Panc1 (cell line): ENCODE measurements around the gene TAS2R38. TPM values are rescaled to one million over a fixed set of nuclear protein-coding genes. Genes with fewer than 3 reads are reported as not detected.

Source experiments
- ATAC-seq: fragments of 200-7000 bp; cut with Tn5 transposase; 2 replicates; pipeline ENCODE4 v1.9.1; 2020; ENCODE audit warnings: mild to moderate bottlenecking, moderate library complexity
- Bru-seq: library from RNA; stranded (reverse); fragments of 400-500 nt; gene quantifications from one replicate; lab custom pipeline; 2021; lab: Mats Ljungman, UMichigan
- BruChase-seq, 2 experiments: library from RNA; stranded (reverse); fragments of 400-500 nt; gene quantifications; one replicate each; lab custom pipeline; 2021; lab: Mats Ljungman, UMichigan
- BruUV-seq: library from RNA; stranded (reverse); fragments of 400-500 nt; replicated peaks from 2 replicates; lab custom pipeline; 2021; lab: Mats Ljungman, UMichigan
- CTCF ChIA-PET: fragments of 300-600 bp; sonication (Branson Sonifier 250); formaldehyde crosslinking; loops from one replicate; lab custom pipeline; 2022; ENCODE audit warnings: antibody characterized with exemption; lab: Charles Lee
- POLR2A ChIA-PET: fragments of 300-600 bp; sonication (Branson Sonifier 250); formaldehyde crosslinking; loops from one replicate; lab custom pipeline; 2022; ENCODE audit warnings: antibody characterized with exemption; lab: Charles Lee
- DNase-seq: peaks from one replicate; pipeline ENCODE4 v3.0.0-alpha.2; 2010; ENCODE audit warnings: low read depth, low spot score
- H3K27ac ChIP-seq: 2 replicates; pipeline ENCODE4 v1.5.1; 2011; ENCODE audit warnings: mild to moderate bottlenecking, low read length, inconsistent platforms
- H3K27me3 ChIP-seq: fragments of 200-500 bp; sonication (Bioruptor generic); 2 replicates; pipeline ENCODE4 v1.6.0; 2014; ENCODE audit warnings: low read length, inconsistent platforms; ENCODE audit not compliant: control insufficient read depth, insufficient read depth
- H3K36me3 ChIP-seq: fragments of 200-500 bp; sonication (Bioruptor generic); 2 replicates; pipeline ENCODE4 v1.5.1; 2014; ENCODE audit warnings: inconsistent platforms, mild to moderate bottlenecking, low read length, moderate library complexity; ENCODE audit not compliant: control insufficient read depth, insufficient read depth
- H3K4me1 ChIP-seq: 2 replicates; pipeline ENCODE4 v1.5.1; 2011; ENCODE audit warnings: inconsistent platforms, mild to moderate bottlenecking, low read length, moderate library complexity; ENCODE audit not compliant: control insufficient read depth, insufficient read depth
- H3K4me3 ChIP-seq, 2 experiments: 2 replicates each; pipeline ENCODE4 v1.5.1; 2011 to 2012; ENCODE audit warnings: low read depth in 2 of 2, low read length in 2 of 2, mild to moderate bottlenecking in 2 of 2, inconsistent platforms in 1 of 2, moderate library complexity in 1 of 2
- H3K9me3 ChIP-seq: fragments of 200-500 bp; sonication (Bioruptor generic); 2 replicates; pipeline ENCODE4 v1.5.1; 2014; ENCODE audit warnings: low read depth, mild to moderate bottlenecking, inconsistent platforms, low read length, moderate library complexity; ENCODE audit not compliant: control insufficient read depth, insufficient read depth
- CTCF ChIP-seq: fragments of 450-650 bp; IDR thresholded peaks from 2 replicates; pipeline ENCODE4 v1.5.1; 2017; ENCODE audit warnings: mild to moderate bottlenecking
- POLR2AphosphoS5 ChIP-seq: IDR thresholded peaks from 2 replicates; pipeline ENCODE4 v1.6.1; 2012; ENCODE audit warnings: mild to moderate bottlenecking, low read depth, low read length, moderate library complexity
- REST ChIP-seq, 2 experiments: IDR thresholded peaks; 2 replicates each; pipeline ENCODE4 v1.6.1; 2011 to 2012; ENCODE audit warnings: low read depth in 2 of 2, control low read depth in 1 of 2, low read length in 1 of 2, mild to moderate bottlenecking in 1 of 2, moderate library complexity in 1 of 2; ENCODE audit not compliant: insufficient read depth in 1 of 2
- SIN3A ChIP-seq: IDR thresholded peaks from 2 replicates; pipeline ENCODE4 v1.6.1; 2012; ENCODE audit warnings: low read depth, mild to moderate bottlenecking, low read length, moderate library complexity, borderline replicate concordance; ENCODE audit not compliant: insufficient read depth
- TCF7L2 ChIP-seq: IDR thresholded peaks from 2 replicates; pipeline ENCODE4 v1.6.1; 2011; ENCODE audit warnings: mild to moderate bottlenecking, low read depth, low read length, inconsistent platforms
- in situ Hi-C: cut with HindIII; loops from 2 replicates; pipeline ENCODE4 v1.10.0; 2016; ENCODE audit warnings: low sequenced_read_pairs, low pct_unique_long_range_greater_than_20kb
- intact Hi-C: fragments of 100-400 bp; cut with micrococcal nuclease; formaldehyde crosslinking; loops from one replicate; pipeline ENCODE4 v1.10.0; 2022; ENCODE audit not compliant: unreplicated experiment
- long read RNA-seq: library from polyadenylated mRNA; unstranded; transcript quantifications from one replicate; pipeline ENCODE4 v2.0.0, GENCODE V29; 2021; ENCODE audit not compliant: unreplicated experiment
- polyA plus RNA-seq: library from polyadenylated mRNA; unstranded; fragments of >200 nt; gene quantifications from one replicate; pipeline ENCODE4 v1.2.1, GENCODE V29; 2012; ENCODE audit warnings: missing spikeins; ENCODE audit not compliant: insufficient read length
- total RNA-seq: library from RNA; stranded (reverse); gene quantifications from one replicate; pipeline ENCODE4 v1.2.1, GENCODE V29; 2021; ENCODE audit not compliant: unreplicated experiment

TAS2R38 gene
- not detected for total RNA-seq
- not detected for polyA plus RNA-seq
- Bru-seq, nascent RNA: not detected
- BruChase-seq, experiment 1, labeled RNA remaining after a 2-hour chase: not detected
- BruChase-seq, experiment 2, labeled RNA remaining after a 6-hour chase: not detected
- long read RNA-seq: 0 reads

DNA sequence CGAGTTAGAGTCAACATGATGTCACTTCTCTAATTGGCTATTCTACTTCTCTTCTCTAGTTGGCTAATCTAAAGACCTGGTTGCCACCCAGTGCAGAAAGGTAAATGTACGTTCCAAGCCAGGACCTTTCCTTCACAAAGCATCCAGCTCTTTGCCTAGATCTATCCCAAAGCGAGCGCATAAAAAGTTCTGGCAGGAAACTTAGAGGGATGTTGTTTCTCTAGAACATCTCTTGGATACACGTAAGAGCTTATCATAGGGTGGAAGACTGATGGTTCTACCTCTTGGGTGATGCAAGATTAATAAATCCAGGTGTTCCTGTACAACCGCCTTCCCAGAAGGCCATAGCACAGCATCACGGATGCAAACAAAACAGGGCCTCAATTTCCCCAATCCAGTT lies at the start of gene TAS2R38:
Gene TAS2R38, minus strand, starts transcription at position 101 of the 400 bp plus-strand sequence. Its CDS starts 84 bp downstream, at position 17.
- ATAC-seq (no peak), DNase-seq (no peak)
- ChIA-PET POLR2A (no interaction called here), CTCF (no interaction called here)
- Histone ChIP-seq H3K27ac (no peak within 1 kb of the TSS), H3K4me3 (no peak within 1 kb of the TSS), H3K36me3 (no peaks in the 10 kb centered on the region), H3K27me3 (no peaks in the 10 kb centered on the region), H3K9me3 (no peaks in the 10 kb centered on the region), H3K4me1 (no peaks in the 10 kb centered on the region)
- TF ChIP-seq SIN3A (no peak), REST (IDR thresholded peaks at IDR 0.05; ENCODE audit: insufficient read depth in 1 of 2, low read depth in 2 of 2, low read length in 1 of 2) (no peak), CTCF (no peak), POLR2AphosphoS5 (no peak), TCF7L2 (no peak)
- intact Hi-C loops (no loop called here), in situ Hi-C loops (no loop called here)
- no TSS peak for BruUV-seq

DNA sequence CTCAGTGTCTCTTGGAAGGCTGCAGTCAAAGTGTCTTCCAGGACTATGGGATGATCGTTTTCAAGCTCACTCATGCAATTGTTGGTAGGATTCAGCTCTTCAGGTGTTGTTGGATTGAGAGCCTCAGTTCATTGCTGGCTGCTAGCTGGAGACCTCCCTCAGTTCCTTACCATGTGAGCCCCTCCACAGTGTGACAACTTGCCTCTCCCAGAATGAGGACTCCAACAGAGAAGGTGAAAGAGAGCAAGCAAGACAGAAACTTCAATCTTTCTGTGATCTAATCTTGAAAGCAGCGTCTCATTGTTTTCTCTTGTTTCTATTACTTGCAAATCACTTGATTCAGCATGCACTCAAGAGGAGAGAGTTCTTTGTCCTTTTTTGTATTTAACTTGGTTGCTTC lies 44.6 kb upstream of the TAS2R38 start:
- Histone ChIP-seq H3K36me3 (no peaks in the 10 kb centered on the region), H3K4me1 (no peaks in the 10 kb centered on the region), H3K27me3 (no peaks in the 10 kb centered on the region), H3K4me3 (no peak overlapping the region), H3K27ac (no peak overlapping the region), H3K9me3 (no peaks in the 10 kb centered on the region)
- TF ChIP-seq CTCF: no peak
- no peak for TF ChIP-seq REST (IDR thresholded peaks at IDR 0.05; ENCODE audit: insufficient read depth in 1 of 2, low read depth in 2 of 2, low read length in 1 of 2)
- no peak for TF ChIP-seq SIN3A
- TF ChIP-seq POLR2AphosphoS5: no peak
- no peak for TF ChIP-seq TCF7L2
- POLR2A ChIA-PET: no interaction called here
- BruUV-seq: no TSS peak
- CTCF ChIA-PET: interaction anchor here (0.7 kb wide), 1 partner anchor 42 kb away, joined by 3 read pairs; no protein-coding TSS in a partner anchor
- ATAC-seq (no peak), DNase-seq (no peak)
- intact Hi-C loops: no loop called here
- in situ Hi-C loops: no loop called here
